ENCODE results near the gene MSL2.
"Not testable (repeated sequence)": the region's sequence is repeated elsewhere in the genome, so short reads cannot be mapped to it uniquely, and the experiment has no call there.

The MSL2 gene

DNA sequence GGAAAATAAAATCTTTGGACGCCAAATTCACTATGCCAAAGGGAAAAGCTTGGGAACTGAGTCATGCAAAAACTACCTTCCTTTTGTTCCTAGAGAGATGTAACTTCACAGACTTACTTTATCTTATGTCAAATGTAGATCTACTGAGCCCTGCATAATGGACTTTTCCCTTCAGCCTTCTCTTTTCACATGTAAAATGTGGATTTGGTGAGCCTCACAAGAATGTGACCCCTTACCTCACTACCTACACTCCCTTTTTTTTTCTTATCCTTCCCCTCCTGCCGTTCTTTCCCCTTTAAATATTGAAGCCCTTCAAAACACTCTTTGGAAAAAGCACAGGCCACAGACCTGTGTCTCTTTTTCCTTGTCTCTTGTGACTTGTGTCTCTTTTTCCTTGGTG lies 40.0 kb upstream of the MSL2 start:
- no peak for DNase-seq (ENCODE audit: extremely low read depth, insufficient read length)
- H3K36me3 ChIP-seq (ENCODE audit: control insufficient read depth, insufficient read depth, low read length) = no peaks in the 10 kb centered on the region
- H3K4me3 ChIP-seq (replicated peaks; ENCODE audit: low read depth, low read length) = no peak overlapping the region
- no peaks in the 10 kb centered on the region; the same call in 1 of the 2 replicates for H3K27me3 ChIP-seq (replicated peaks; ENCODE audit: control insufficient read depth, insufficient read depth, low read length)
- TF ChIP-seq, protein P1, sequence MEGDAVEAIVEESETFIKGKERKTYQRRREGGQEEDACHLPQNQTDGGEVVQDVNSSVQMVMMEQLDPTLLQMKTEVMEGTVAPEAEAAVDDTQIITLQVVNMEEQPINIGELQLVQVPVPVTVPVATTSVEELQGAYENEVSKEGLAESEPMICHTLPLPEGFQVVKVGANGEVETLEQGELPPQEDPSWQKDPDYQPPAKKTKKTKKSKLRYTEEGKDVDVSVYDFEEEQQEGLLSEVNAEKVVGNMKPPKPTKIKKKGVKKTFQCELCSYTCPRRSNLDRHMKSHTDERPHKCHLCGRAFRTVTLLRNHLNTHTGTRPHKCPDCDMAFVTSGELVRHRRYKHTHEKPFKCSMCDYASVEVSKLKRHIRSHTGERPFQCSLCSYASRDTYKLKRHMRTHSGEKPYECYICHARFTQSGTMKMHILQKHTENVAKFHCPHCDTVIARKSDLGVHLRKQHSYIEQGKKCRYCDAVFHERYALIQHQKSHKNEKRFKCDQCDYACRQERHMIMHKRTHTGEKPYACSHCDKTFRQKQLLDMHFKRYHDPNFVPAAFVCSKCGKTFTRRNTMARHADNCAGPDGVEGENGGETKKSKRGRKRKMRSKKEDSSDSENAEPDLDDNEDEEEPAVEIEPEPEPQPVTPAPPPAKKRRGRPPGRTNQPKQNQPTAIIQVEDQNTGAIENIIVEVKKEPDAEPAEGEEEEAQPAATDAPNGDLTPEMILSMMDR (IDR thresholded peaks at IDR 0.05; ENCODE audit: insufficient read depth, low read length, poor library complexity, severe bottlenecking) = no peak

DNA sequence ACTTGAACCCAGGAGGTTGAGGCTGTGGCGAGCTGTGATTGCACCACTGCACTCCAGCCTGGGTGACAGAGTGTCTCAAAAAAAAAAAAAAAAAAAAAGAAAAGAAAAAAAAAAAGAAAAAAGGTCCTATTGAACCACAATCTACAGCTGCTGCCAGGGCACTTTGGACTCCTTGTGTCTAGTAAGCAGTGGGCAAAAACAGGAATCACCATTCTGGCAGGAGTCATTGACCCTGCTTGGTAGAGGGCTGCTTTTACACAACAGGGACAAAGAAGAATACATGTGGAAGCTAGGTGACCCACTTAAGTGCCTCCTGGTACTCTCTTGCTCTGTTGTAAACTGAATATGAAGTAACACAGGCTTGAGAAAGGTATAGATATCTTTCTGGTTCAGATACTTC lies 39.4 kb upstream of the MSL2 start:
- Histone ChIP-seq H3K27me3 (replicated peaks; ENCODE audit: control insufficient read depth, insufficient read depth, low read length) (no peaks in the 10 kb centered on the region; the same call in 1 of the 2 replicates), H3K4me3 (replicated peaks; ENCODE audit: low read depth, low read length) (no peak overlapping the region), H3K36me3 (ENCODE audit: control insufficient read depth, insufficient read depth, low read length) (no peaks in the 10 kb centered on the region)
- TF ChIP-seq, protein P1 (IDR thresholded peaks at IDR 0.05; ENCODE audit: insufficient read depth, low read length, poor library complexity, severe bottlenecking) = no peak
- DNase-seq (ENCODE audit: extremely low read depth, insufficient read length) = no peak

- DNase-seq (ENCODE audit: extremely low read depth, insufficient read length) = no peak
- no peaks in the 10 kb centered on the region for H3K36me3 ChIP-seq (ENCODE audit: control insufficient read depth, insufficient read depth, low read length)
- no peaks in the 10 kb centered on the region; the same call in 1 of the 2 replicates for H3K27me3 ChIP-seq (replicated peaks; ENCODE audit: control insufficient read depth, insufficient read depth, low read length)
- TF ChIP-seq, protein P1 (IDR thresholded peaks at IDR 0.05; ENCODE audit: insufficient read depth, low read length, poor library complexity, severe bottlenecking) = no peak
- H3K4me3 ChIP-seq (replicated peaks; ENCODE audit: low read depth, low read length) = no peak overlapping the region
These were observed 36.3 kb upstream of the MSL2 start for GRCh38 chr3:136232413-136232812.

- H3K4me3 ChIP-seq (replicated peaks; ENCODE audit: low read depth, low read length); H3K36me3 ChIP-seq (ENCODE audit: control insufficient read depth, insufficient read depth, low read length); H3K27me3 ChIP-seq (replicated peaks; ENCODE audit: control insufficient read depth, insufficient read depth, low read length); DNase-seq (ENCODE audit: extremely low read depth, insufficient read length): not testable (repeated sequence)
These were observed 26.6 kb upstream of the MSL2 start for GRCh38 chr3:136222746-136223145.

DNA sequence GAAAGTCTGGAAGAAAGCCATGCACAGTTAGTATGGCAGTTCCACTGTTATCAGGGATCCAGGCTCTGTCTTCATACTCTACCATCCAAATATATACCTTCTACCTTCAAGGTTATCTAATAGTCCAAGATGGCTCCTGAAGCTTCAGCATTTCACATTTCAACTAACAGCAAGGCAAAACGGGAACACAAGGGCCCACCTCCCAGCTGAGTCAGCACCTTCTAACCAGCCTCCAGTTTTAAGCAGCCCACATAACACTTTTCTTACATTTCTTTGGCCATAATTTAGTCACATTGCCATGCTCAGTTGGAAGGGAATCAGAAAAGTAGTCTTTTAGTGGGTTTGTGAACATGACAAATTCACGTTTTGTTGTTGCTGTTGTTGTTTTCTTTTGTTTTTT lies 15.4 kb upstream of the MSL2 start:
- Histone ChIP-seq H3K4me3 (replicated peaks; ENCODE audit: low read depth, low read length) (no peak overlapping the region), H3K36me3 (ENCODE audit: control insufficient read depth, insufficient read depth, low read length) (no peaks in the 10 kb centered on the region), H3K27me3 (replicated peaks; ENCODE audit: control insufficient read depth, insufficient read depth, low read length) (no peaks in the 10 kb centered on the region)
- no peak for DNase-seq (ENCODE audit: extremely low read depth, insufficient read length)
- TF ChIP-seq, protein P1 (IDR thresholded peaks at IDR 0.05; ENCODE audit: insufficient read depth, low read length, poor library complexity, severe bottlenecking) = no peak

- Histone ChIP-seq H3K27me3 (replicated peaks; ENCODE audit: control insufficient read depth, insufficient read depth, low read length) (no peaks in the 10 kb centered on the region), H3K36me3 (ENCODE audit: control insufficient read depth, insufficient read depth, low read length) (no peaks in the 10 kb centered on the region), H3K4me3 (replicated peaks; ENCODE audit: low read depth, low read length) (no peak overlapping the region)
- TF ChIP-seq, protein P1 (IDR thresholded peaks at IDR 0.05; ENCODE audit: insufficient read depth, low read length, poor library complexity, severe bottlenecking) = no peak
- DNase-seq (ENCODE audit: extremely low read depth, insufficient read length) = no peak
These were observed 13.8 kb upstream of the MSL2 start for GRCh38 chr3:136209921-136210320.
